ENCODE measurements around the gene CHST8. TPM values are rescaled to one million over a fixed set of nuclear protein-coding genes. Genes with fewer than 3 reads are reported as not detected.

The CHST8 gene
- total and polyA plus RNA-seq, 2 experiments from 2014 or later = 9.3 to 38.2 TPM

DNA sequence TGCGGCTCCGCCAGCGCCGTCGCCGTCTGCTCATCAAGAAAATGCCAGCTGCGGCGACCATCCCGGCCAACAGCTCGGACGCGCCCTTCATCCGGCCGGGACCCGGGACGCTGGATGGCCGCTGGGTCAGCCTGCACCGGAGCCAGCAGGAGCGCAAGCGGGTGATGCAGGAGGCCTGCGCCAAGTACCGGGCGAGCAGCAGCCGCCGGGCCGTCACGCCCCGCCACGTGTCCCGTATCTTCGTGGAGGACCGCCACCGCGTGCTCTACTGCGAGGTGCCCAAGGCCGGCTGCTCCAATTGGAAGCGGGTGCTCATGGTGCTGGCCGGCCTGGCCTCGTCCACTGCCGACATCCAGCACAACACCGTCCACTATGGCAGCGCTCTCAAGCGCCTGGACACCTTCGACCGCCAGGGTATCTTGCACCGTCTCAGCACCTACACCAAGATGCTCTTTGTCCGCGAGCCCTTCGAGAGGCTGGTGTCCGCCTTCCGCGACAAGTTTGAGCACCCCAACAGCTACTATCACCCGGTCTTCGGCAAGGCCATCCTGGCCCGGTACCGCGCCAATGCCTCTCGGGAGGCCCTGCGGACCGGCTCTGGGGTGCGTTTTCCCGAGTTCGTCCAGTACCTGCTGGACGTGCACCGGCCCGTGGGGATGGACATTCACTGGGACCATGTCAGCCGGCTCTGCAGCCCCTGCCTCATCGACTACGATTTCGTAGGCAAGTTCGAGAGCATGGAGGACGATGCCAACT lies 150.5 kb downstream of the CHST8 start (continued):
- TF ChIP-seq ZNF331 (CRISPR knock-in tag; IDR thresholded peaks at IDR 0.05; ENCODE audit: low read depth) = no peak
- TF ChIP-seq EZH2 (IDR thresholded peaks at IDR 0.05; ENCODE audit: low read depth, unreplicated experiment) = no peak
- TF ChIP-seq STAT1 (IDR thresholded peaks at IDR 0.05; ENCODE audit: unreplicated experiment) = no peak

DNA sequence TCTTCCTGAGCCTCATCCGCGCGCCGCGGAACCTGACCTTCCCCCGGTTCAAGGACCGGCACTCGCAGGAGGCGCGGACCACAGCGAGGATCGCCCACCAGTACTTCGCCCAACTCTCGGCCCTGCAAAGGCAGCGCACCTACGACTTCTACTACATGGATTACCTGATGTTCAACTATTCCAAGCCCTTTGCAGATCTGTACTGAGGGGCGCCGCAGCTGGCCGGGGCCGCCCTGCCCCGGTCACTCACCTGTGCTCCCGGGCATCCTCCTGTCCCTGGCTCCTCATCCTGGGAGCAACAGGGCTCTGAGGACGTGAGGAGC lies 151.1 kb downstream of the CHST8 start:
- Histone ChIP-seq H3K4me3 (no peak overlapping the region), H2AFZ (no peak overlapping the region), H3K27ac (ENCODE audit: low read depth) (no peak overlapping the region), H3K27me3 (ENCODE audit: insufficient read depth) (no peaks in the 10 kb centered on the region), H3K4me2 (no peak overlapping the region), H3K4me1 (ENCODE audit: insufficient read depth) (no peaks in the 10 kb centered on the region), H3K9me2 (ENCODE audit: insufficient read depth) (no peaks in the 10 kb centered on the region), H4K20me1 (replicated peaks; ENCODE audit: insufficient read depth) (peaks cover 4% of the 10 kb centered on the region; the same call in 1 of the 2 replicates), H3K36me3 (ENCODE audit: insufficient read depth) (no peaks in the 10 kb centered on the region), H3K79me2 (replicated peaks; ENCODE audit: insufficient read depth) (no peaks in the 10 kb centered on the region), H3F3A (replicated peaks; ENCODE audit: low read depth) (no peaks in the 10 kb centered on the region)
- Mint-ChIP-seq H3K27ac (no peak overlapping the region), H3K4me3 (no peak overlapping the region), H3K36me3 (ENCODE audit: low read depth) (peaks cover 6% of the 10 kb centered on the region; the same call in 2 of the 3 replicates), H3K27me3 (ENCODE audit: insufficient read depth, low read depth, poor library complexity) (peaks cover 9% of the 10 kb centered on the region), H3K4me1 (no peaks in the 10 kb centered on the region), H3K9me3 (no peaks in the 10 kb centered on the region)
- DNase-seq (ENCODE audit: low spot score) (no peak), ATAC-seq (no peak)
- TF ChIP-seq, protein P1, sequence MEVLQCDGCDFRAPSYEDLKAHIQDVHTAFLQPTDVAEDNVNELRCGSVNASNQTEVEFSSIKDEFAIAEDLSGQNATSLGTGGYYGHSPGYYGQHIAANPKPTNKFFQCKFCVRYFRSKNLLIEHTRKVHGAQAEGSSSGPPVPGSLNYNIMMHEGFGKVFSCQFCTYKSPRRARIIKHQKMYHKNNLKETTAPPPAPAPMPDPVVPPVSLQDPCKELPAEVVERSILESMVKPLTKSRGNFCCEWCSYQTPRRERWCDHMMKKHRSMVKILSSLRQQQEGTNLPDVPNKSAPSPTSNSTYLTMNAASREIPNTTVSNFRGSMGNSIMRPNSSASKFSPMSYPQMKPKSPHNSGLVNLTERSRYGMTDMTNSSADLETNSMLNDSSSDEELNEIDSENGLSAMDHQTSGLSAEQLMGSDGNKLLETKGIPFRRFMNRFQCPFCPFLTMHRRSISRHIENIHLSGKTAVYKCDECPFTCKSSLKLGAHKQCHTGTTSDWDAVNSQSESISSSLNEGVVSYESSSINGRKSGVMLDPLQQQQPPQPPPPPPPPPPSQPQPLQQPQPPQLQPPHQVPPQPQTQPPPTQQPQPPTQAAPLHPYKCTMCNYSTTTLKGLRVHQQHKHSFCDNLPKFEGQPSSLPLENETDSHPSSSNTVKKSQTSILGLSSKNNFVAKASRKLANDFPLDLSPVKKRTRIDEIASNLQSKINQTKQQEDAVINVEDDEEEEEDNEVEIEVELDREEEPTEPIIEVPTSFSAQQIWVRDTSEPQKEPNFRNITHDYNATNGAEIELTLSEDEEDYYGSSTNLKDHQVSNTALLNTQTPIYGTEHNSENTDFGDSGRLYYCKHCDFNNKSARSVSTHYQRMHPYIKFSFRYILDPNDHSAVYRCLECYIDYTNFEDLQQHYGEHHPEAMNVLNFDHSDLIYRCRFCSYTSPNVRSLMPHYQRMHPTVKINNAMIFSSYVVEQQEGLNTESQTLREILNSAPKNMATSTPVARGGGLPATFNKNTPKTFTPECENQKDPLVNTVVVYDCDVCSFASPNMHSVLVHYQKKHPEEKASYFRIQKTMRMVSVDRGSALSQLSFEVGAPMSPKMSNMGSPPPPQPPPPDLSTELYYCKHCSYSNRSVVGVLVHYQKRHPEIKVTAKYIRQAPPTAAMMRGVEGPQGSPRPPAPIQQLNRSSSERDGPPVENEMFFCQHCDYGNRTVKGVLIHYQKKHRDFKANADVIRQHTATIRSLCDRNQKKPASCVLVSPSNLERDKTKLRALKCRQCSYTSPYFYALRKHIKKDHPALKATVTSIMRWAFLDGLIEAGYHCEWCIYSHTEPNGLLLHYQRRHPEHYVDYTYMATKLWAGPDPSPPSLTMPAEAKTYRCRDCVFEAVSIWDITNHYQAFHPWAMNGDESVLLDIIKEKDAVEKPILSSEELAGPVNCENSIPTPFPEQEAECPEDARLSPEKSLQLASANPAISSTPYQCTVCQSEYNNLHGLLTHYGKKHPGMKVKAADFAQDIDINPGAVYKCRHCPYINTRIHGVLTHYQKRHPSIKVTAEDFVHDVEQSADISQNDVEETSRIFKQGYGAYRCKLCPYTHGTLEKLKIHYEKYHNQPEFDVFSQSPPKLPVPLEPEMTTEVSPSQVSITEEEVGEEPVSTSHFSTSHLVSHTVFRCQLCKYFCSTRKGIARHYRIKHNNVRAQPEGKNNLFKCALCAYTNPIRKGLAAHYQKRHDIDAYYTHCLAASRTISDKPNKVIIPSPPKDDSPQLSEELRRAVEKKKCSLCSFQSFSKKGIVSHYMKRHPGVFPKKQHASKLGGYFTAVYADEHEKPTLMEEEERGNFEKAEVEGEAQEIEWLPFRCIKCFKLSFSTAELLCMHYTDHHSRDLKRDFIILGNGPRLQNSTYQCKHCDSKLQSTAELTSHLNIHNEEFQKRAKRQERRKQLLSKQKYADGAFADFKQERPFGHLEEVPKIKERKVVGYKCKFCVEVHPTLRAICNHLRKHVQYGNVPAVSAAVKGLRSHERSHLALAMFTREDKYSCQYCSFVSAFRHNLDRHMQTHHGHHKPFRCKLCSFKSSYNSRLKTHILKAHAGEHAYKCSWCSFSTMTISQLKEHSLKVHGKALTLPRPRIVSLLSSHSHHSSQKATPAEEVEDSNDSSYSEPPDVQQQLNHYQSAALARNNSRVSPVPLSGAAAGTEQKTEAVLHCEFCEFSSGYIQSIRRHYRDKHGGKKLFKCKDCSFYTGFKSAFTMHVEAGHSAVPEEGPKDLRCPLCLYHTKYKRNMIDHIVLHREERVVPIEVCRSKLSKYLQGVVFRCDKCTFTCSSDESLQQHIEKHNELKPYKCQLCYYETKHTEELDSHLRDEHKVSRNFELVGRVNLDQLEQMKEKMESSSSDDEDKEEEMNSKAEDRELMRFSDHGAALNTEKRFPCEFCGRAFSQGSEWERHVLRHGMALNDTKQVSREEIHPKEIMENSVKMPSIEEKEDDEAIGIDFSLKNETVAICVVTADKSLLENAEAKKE (CRISPR knock-in tag; IDR thresholded peaks at IDR 0.05) = no peak
- TF ChIP-seq POLR2AphosphoS5 (IDR thresholded peaks at IDR 0.05; ENCODE audit: low read depth) (no peak), EZH2phosphoT487 (IDR thresholded peaks at IDR 0.05; ENCODE audit: unreplicated experiment) (no peak), EZH2 (IDR thresholded peaks at IDR 0.05; ENCODE audit: low read depth, unreplicated experiment) (no peak), ZNF331 (CRISPR knock-in tag; IDR thresholded peaks at IDR 0.05; ENCODE audit: low read depth) (no peak), JUNB (IDR thresholded peaks at IDR 0.05; ENCODE audit: unreplicated experiment) (no peak)
- TF ChIP-seq, protein P2, sequence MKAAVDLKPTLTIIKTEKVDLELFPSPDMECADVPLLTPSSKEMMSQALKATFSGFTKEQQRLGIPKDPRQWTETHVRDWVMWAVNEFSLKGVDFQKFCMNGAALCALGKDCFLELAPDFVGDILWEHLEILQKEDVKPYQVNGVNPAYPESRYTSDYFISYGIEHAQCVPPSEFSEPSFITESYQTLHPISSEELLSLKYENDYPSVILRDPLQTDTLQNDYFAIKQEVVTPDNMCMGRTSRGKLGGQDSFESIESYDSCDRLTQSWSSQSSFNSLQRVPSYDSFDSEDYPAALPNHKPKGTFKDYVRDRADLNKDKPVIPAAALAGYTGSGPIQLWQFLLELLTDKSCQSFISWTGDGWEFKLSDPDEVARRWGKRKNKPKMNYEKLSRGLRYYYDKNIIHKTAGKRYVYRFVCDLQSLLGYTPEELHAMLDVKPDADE (IDR thresholded peaks at IDR 0.05) = no peak

Measured in GM23338 (cell line).